GM21717 (cell line): ENCODE data around the gene SDC4.

ENCODE experiments used
- ATAC-seq: cut with Tn5 transposase; IDR thresholded peaks from one replicate; pipeline ENCODE4 v1.9.1; 2021; ENCODE audit warnings: mild to moderate bottlenecking, moderate library complexity; ENCODE audit not compliant: unreplicated experiment

Gene SDC4

GRCh38 chr20:45301824-45302271, 46.4 kb downstream of the SDC4 start:
- ATAC-seq, result no peak

GRCh38 chr20:45300961-45301360, 47.3 kb downstream of the SDC4 start:
- ATAC-seq, result no peak

DNA sequence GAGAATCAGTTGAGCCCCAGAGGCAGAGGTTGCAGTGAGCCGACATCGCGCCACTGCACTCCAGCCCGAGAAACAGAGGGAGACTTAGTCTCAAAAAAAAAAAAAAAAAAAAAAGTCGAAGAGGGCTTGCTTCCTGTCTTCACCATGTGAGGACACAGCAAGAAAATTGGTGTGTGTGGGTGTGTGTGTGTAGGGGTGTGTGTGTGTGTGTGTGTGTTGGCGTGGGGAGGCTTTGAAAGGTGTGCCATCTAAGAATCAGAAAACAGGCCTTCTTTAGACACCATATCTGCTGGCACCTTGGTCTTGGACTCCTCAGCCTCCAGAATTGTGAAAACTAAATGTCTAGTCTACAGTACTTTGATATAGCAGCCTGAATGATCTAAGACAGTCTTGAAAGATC, 48.4 kb downstream of the SDC4 start:
- ATAC-seq, result no peak

DNA sequence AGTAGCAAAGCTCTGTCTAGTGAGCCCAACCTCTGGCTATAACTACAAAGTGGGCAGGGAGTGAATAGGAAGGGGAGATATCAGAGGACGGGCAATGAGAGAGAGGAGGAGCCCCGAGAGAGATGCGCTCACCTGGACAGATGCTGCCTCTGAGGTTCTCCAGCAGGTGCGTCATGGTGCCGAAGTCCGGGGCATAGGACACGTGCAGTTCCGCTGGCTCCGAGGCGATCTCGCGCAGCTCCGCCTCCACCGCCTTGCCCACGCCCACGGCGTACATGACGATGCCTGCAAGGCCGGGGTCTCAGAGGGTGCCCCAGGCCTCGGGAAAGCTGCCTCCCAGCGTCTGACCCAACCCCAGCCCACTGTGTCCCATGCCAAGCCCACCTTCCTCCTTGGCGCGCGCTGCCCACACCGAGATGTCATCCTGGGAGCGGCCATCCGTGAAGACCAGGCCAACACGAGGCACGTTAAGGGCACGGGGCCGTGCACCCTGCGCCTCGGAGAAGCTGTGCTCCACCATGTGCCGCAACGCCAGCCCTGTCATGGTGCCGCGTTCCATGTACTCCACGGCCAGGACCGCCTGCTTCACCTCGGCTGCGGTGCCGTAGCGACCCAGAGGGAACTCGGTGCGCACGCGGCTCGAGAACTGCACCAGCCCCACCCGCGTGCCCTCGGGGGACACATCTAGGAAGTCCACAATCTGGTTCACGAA, 50.3 kb downstream of the SDC4 start:
- ATAC-seq, result no peak

GRCh38 chr20:45294659-45295058, 53.6 kb downstream of the SDC4 start:
- no peak for ATAC-seq

- ATAC-seq, result no peak
Measured at GRCh38 chr20:45294003-45294368, 54.2 kb downstream of the SDC4 start.

- ATAC-seq, result no peak
Measured at GRCh38 chr20:45293041-45294002, 54.9 kb downstream of the SDC4 start.

DNA sequence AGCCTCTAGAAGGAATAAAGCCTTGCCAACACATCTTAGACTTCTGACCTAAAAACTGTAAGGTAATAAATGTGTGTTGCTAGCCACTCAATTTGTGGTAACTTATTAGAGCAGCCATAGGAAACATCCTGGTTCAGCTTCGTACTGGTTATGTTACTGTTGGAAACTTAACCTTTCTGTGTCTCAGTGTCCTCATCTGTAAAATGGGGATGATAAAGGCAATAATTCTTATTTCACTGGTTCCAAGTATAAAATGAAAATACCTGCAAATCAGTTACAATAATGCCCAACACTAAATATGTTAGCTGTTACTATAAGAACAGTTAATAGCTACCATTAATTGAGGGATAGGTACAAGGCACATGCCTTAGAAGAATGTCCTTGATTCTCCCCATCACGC, 55.9 kb downstream of the SDC4 start:
- ATAC-seq, result no peak

DNA sequence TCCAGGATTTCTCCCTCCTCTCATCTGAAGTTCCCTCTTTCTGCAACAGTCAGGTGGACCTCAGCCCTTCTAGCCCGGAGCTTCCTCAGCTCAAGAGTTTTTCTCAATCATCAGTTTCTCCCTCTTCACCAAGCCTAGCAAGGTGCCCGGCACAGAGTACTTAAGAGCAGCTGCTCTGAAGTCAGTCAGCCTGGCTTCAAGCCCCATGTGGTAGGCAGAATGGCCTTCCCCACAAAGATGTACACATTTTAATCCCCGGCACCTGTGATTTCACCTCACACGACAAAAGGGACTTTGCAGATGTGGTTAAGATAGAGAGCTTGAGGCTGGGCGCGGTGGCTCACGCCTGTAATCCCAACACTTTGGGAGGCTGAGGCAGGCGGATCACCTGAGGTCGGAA, 56.7 kb downstream of the SDC4 start:
- ATAC-seq, result no peak

GRCh38 chr20:45290677-45291355, 57.4 kb downstream of the SDC4 start:
- ATAC-seq, result no peak

- no peak for ATAC-seq
Measured at GRCh38 chr20:45289942-45290676, 58.1 kb downstream of the SDC4 start.

DNA sequence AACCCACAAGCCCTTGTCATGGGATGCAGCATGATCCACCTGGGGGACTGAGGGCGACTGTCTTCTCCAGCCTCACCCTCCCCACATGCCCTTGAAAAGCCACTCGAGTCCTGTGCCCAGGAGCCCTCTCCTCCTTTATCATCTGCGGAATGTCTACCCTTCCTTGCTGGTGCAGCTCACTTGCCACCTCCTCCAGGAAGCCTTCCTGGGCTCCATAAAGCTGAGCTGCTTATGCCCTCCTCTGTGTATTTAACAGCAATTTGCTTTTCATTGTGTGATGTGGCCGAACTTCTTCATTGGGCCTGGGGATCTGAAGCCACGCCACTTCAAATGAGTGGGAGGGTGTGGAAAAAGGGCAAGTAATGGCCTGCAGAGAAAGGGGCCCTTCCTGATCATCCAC, 59.4 kb downstream of the SDC4 start:
- no peak for ATAC-seq

GRCh38 chr20:45288376-45288775, 59.8 kb downstream of the SDC4 start:
- ATAC-seq, result no peak

DNA sequence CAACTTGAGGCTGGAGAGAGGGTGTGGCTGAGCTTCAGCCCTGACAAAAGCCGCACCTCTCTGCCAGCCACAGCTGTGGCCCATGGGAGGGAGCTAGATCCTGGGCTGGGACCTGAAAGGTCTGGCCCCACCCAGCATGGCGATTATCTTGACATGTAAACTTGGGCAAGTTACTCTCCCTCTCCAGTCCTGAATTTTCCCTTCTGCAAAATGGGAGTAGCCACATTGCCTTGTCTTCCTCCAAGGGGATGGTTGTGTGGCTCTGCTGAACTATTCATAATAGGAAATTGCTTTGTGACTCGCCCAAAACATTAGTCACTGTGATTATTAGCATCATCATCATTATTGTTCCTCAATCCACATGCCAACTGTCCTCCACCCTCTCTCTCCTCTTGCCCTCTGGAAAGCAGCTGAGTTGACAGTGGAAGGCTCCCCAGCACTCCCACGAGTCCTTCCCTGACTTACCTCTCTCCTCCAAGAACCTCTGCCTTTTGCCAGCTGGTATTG, 64.6 kb downstream of the SDC4 start:
- no peak for ATAC-seq

DNA sequence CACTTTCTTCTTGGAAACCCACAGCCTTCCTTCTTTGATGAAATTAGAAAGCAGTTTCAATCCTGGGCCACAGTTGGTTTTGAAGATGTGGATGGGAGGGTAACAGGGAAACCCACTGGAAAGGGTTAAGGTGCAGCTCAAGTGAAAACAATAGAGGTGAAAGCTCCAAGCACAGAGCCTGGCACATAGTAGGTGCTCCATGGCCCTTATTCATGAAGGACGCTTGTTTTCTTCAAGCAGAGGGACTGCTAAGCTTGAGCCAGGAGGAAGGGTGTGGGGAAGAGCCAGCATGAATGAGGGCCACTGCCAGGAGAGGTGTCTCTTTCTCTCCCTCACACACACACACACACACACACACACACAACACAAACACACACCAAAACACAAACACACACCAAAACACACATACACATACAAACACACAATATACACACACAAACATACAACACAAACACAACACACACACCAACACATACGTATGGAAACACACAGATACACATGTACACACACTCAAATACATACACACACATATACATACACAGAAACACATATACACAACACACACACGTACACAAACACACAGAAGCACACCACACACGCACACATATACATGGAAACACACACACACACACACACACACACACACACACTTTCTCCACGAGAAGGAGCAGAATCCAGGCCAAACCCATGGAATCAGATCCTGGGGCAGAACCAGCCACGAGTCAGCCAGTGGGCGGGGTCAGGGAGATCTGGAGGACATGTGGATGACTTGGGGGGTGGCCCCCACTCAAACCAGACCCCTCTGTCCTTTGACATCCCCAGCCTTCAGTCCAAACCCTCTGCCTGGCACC, 65.3 kb downstream of the SDC4 start:
- ATAC-seq, result no peak

DNA sequence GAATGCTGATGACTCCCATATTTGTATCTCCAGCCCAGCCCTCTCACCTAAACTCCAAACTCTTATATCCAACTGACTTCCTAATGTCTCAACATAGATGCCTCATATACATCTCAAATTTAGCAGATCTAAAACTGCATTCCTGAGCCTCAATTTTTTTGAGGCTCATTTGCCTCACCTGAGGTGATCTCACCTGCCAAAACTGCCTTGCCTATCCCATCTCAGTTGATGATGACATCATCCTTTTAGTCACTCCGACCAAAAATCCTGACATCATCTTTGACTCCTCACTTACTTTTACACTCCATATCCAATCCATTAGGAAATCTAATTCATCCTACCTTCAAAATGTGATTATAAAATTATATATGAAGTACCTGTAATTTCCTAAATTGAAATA, 68.2 kb downstream of the SDC4 start:
- ATAC-seq, result no peak

DNA sequence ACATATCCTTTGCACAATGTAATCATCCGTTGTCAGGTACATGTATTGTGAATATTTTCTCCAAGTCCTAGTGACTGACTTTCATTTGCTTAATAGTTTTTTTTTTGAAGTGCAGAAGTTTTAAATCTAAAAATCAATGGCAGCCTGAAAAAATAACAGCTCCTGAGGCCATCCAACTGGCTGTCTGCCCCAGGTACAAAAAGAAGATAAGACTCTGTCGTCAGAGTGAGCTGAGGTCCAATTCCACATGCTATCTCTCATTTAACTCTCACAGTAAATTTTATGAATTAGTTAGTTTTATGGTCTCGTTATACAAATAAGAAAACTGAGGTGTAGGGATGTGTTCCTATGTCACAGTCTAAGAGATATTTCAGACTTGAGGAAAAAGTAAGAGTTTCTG, 72.9 kb downstream of the SDC4 start:
- ATAC-seq, result no peak
